ENCODE measurements around the gene DEPP1. TPM values are rescaled to one million over a fixed set of nuclear protein-coding genes. Genes with fewer than 3 reads are reported as not detected.

DEPP1 gene
- total and polyA plus RNA-seq, 2 of the 13 experiments (the other 11 are each of a cell fraction or from before 2014, with no cell fraction given) = 14.8 to 270 TPM

GRCh38 chr10:44935201-44935965 lies 43.2 kb downstream of the DEPP1 start (continued):
- TF ChIP-seq IRF9 (CRISPR knock-in tag; IDR thresholded peaks at IDR 0.05; ENCODE audit: borderline replicate concordance) (peak; percentile 94; the same call in 1 of the 2 replicates), NR2F6 (IDR thresholded peaks at IDR 0.05) (peak; percentile 29; the same call in 1 of the 2 replicates), NR2F6 (CRISPR knock-in tag; IDR thresholded peaks at IDR 0.05) (peak; percentile 79; the same call in 1 of the 2 replicates), ZNF280D (CRISPR knock-in tag; IDR thresholded peaks at IDR 0.05) (peak; percentile 94), XBP1 (CRISPR knock-in tag; IDR thresholded peaks at IDR 0.05) (no peak), ASH2L (IDR thresholded peaks at IDR 0.05; ENCODE audit: insufficient read length, low read depth, low read length) (no peak), ZNF780A (CRISPR knock-in tag; IDR thresholded peaks at IDR 0.05) (peak; percentile 70; the same call in 1 of the 2 replicates), ATF3 (CRISPR knock-in tag; IDR thresholded peaks at IDR 0.05) (peak; percentile 99), ZFP41 (CRISPR knock-in tag; IDR thresholded peaks at IDR 0.05; ENCODE audit: borderline replicate concordance) (peak; percentile 87; the same call in 1 of the 2 replicates), PLRG1 (conservative IDR thresholded peaks at IDR 0.05) (no peak), MLX (CRISPR knock-in tag; IDR thresholded peaks at IDR 0.05) (peak; percentile 54; the same call in 1 of the 2 replicates), ZKSCAN5 (CRISPR knock-in tag; IDR thresholded peaks at IDR 0.05) (no peak), ZNF354B (CRISPR knock-in tag; IDR thresholded peaks at IDR 0.05) (no peak), EP300 (IDR thresholded peaks at IDR 0.05; ENCODE audit: low read depth in 2 of 2, low read length in 2 of 2) (peak in 1 of 2 experiments; percentile 61; a peak in 1 of 4 replicates), EP300 (CRISPR knock-in tag; IDR thresholded peaks at IDR 0.05; ENCODE audit: borderline replicate concordance) (0 out of 2 replicates have a peak, but pooled peaks have one; percentile 40), ZNF367 (CRISPR knock-in tag; IDR thresholded peaks at IDR 0.05; ENCODE audit: borderline replicate concordance) (no peak), ZNF567 (CRISPR knock-in tag; IDR thresholded peaks at IDR 0.05; ENCODE audit: borderline replicate concordance) (0 out of 2 replicates have a peak, but pooled peaks have one; percentile 69), ETV5 (CRISPR knock-in tag; IDR thresholded peaks at IDR 0.05; ENCODE audit: borderline replicate concordance) (peak; percentile 23; the same call in 1 of the 2 replicates), FUBP1 (CRISPR knock-in tag; IDR thresholded peaks at IDR 0.05; ENCODE audit: borderline replicate concordance) (no peak), PHB2 (IDR thresholded peaks at IDR 0.05; ENCODE audit: partially characterized antibody) (no peak), ZNF207 (IDR thresholded peaks at IDR 0.05; ENCODE audit: borderline replicate concordance) (no peak), ZNF446 (CRISPR knock-in tag; IDR thresholded peaks at IDR 0.05) (peak; percentile 91; the same call in 1 of the 2 replicates), KMT2A (CRISPR knock-in tag; IDR thresholded peaks at IDR 0.05) (peak; percentile 44; the same call in 1 of the 2 replicates)
